HG03575 (cell line): ENCODE measurements around the gene LAMC3.

Experiments used
- ATAC-seq: cut with Tn5 transposase; IDR thresholded peaks from one replicate; pipeline ENCODE4 v1.9.1; 2021; ENCODE audit not compliant: unreplicated experiment, insufficient number of reproducible peaks, low FRiP score; ENCODE audit errors: extremely low read depth

Gene LAMC3

DNA sequence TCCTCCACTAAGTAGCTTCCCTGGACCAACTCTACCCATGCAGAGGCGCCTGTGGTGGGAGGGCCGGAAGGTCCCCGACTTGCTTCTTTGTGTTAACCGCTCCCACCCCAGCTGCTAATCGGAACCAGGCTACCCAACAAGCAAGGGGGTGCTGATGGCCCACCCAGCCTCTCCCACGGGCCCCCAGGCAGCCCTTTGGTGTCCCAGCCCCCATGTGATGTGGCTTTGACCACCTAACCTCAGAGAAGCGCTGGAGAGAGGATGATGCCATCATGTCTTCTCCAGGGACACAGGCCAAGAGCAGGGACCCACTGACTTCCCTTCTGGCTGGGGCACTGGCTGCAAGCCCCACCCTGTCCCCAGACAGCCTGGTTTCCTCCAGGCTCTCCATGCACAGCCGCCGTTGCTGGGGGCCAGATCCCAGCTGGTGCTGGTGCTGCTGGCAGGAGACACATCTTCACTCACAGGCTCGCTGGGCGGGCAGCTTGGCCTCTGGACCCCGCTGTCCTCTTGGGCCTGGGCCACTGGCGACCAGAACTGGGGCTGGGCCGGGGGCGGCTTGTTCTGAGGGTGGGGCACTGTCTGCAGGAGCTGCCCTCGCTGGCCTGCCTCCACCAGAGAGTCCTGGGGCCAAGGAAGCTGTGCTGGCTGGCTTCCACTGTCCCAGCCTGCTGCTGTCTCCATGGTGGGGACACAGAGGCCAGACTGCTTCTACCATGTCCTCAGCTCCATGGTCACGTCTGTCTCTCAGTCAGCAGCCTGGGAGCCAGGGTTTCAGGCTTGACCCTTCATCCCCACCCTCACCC lies 27.8 kb downstream of the LAMC3 start:
- ATAC-seq = no peak

DNA sequence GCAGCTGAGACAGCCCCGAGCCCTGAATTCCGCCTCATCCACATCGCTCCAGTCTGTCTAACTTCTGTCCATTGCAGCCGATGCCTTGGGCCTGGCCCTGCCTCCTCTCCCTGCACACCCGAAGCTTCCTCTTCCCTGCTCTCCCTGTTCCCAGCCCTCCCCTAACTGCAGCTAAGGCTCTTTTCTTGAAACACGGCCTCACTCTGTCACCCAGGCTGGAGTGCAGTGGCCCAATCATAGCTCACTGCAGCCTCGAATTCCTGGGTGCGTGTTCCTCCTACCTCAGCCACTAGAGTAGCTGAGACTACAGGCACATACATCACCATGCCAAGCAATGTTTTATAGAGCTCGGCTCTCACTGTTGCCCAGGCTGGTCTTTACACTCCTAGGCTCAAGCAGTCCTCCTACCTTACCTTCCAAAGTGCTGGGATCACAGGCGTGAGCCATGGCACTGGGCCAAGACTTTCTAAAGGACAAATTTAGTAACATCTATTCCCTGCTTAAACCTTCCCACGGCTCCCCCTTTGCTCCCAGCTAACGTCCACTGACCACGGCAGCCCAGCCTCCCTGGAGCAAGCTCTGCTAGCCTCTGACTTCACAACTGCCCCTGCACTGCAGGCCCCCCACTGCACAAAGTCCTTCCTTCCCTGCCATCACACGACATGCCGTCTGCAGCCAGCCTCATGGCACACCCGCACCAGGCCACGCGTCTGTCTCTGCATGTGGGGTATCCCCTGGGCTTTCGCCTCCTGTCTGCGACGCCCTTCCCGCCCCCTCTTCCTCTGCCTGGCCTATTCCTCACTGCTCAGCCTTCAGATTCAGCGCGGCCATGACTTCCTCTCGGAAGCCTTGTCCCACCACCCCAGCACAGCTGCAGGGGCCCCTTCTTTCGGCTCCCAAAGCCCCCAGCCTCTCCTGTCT lies 28.6 kb downstream of the LAMC3 start:
- ATAC-seq = no peak

DNA sequence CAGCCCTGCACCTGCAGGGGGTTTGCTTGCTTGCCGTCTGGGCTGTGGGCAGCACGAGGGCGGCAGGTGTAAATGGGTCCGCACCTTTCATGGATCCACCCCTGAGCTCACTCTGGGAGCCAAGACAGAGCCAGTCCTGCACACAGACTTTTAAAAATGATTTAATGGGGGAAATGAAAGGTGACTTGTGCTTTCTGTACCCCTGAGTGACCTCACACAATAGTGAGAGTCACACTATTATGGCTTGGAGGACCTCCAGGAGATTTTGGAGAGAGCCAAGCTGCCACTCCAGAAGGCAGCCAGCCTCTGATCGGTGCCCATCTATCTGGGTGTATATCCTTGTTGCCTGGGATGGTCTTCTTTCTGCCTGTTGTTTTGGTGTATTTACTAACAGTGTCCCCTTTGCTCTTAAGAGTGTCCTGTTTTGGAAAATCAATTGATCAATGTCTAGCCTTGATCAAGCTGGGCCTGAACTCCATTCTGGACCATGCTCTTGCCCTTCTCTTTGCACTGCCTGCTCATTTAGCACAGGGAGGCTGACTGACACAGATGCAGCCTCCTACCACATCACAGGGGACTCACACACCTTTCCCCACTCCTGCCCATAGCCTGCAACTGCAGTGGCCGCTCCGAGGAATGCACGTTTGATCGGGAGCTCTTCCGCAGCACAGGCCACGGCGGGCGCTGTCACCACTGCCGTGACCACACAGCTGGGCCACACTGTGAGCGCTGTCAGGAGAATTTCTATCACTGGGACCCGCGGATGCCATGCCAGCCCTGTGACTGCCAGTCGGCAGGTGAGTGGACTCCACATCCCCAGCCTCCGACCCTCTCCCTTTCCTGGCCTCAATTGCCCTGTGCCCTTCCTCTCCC lies 29.5 kb downstream of the LAMC3 start:
- no peak for ATAC-seq

GRCh38 chr9:131039129-131039954 lies 30.4 kb downstream of the LAMC3 start:
- ATAC-seq = no peak

DNA sequence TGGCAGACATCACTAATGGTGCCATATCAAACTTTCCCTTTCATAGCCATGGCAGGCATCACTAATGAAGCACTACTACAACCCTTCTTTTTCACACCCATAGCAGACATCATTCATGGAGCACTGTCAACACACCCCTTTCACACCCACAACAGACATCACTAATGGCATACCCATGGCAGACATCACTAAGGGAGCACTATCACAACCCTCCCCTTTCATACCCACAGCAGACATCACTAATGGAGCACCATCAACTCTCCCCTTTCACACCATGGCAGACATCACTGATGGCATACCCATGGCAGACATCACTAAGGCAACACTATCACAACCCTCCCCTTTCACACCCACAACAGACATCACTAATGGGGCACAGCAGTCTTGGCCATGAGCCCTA lies 33.7 kb downstream of the LAMC3 start:
- no peak for ATAC-seq

DNA sequence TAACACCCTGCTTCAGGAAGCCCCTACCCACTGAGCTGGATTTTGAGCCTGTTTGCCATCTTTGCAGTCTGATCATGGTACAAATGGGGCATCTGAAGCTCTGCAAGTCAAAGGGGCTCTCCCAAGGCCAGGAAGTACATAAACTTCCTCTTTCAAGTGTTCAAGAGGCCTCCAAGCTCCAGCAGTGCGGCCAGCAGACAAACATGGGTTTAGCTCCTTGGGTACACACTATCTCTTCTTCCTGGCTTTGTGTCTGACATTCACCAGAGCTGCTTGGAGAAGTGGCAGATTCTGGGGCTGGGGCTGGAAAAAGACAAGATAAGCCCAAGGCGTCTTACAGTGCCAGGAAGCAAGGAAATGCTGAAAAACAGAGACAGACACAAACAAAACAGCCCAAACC lies 34.1 kb downstream of the LAMC3 start:
- no peak for ATAC-seq

- no peak for ATAC-seq
Observed at GRCh38 chr9:131043646-131044045, 34.7 kb downstream of the LAMC3 start.

DNA sequence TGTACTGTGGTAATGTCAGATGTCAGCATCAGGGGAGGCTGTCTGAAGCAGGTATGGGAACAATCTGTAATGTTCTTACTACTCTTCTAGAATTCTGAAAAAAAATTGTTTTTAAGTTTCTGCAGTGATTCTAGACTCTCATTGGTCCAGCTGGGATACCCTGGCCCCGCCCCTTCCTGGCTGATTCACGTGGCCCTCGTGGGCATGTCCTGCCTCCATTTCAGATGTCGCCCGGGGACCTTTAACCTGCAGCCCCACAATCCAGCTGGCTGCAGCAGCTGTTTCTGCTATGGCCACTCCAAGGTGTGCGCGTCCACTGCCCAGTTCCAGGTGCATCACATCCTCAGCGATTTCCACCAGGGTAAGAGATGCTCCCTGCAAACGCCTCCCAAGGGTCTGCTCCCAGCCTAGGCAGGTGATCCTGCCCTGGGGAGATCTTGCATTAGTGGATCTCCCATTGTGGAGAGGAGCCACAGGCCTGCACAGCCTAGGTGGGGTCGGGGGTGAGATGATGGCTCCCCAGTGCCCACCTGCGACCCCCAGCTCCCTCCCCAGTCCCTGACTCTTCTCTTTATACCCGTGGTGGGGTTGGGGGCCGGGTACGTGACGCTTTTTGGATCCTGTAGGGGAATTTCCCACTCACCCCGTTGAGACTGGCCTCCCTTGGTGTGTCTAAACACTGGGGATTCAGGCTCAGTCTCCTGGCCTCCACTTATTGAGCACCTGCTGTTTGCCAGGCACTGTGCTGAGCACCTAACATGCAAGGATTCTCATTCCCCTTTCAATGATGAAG lies 36.5 kb downstream of the LAMC3 start:
- ATAC-seq = no peak

- no peak for ATAC-seq
Observed at GRCh38 chr9:131046093-131046380, 37.1 kb downstream of the LAMC3 start.

DNA sequence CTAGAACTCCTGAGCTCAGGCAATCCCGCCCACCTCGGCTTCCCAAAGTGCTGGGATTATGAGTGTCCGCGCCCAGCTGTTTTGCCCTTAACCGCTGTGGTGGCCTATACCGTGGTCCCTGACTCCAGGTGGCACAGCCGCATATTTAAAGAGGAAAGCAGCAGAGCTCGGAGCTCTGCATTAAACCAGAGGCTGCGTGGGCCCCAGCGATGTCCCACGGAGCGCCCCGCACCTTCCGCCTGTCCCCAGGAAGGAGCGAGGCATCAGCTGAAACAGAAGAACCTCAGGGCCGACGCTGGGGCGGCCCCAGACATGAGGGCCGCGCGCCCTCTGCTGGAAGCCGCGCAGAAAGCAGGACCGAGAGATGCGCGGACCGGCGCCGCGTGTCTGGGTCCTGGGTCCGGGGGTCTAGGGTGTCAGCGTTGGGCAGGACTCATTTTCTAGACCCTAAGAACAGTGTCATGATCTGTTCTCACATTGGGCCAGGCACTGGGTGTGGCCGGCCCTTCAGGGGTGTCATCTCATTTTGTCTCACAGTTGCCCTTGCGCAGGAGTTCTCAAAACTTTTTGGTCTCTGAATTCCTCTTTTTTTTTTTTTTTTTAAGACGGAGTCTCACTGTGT lies 37.7 kb downstream of the LAMC3 start:
- no peak for ATAC-seq

DNA sequence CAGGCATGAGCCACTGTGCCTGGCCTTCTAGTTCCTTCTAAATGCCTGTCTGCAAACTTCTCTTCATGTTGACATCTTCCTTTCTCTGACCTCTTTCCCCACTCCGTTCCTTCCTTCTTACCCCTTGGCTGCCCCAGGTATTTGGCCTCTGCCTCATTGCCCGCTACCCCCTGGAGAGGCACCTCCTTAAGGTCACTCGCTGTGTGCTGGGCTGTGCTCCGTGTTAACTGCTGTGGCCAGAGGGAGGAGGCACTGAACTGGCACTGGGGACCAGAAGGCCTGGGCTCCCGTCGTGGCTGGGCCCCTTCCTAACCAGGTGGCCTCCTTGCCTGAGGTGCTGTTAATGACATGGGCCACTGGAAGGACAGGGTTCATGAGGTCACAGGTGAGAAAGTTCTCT lies 39.4 kb downstream of the LAMC3 start:
- ATAC-seq = no peak

- ATAC-seq = no peak
Observed at GRCh38 chr9:131048820-131049219, 39.8 kb downstream of the LAMC3 start.

GRCh38 chr9:131049829-131050715 lies 41.1 kb downstream of the LAMC3 start:
- ATAC-seq = no peak

DNA sequence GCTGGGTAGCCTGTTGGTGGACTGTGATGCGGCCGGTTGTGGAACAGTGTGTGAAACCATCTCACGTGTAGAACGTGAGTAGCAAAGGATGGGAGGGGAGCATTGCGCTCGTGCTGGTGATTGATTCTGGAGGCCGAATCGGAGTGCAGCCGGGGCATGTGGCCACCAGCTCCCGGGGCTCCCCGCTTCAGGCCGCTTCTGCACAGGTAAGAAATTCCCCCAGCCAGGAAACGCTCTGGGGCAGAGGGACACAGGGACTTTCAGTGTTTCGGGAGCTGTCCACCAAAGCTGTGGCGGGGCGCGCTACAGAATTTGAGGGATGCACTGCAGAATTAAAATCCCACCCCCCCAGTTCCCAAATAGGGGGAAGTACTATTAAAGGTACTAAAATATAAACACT lies 41.9 kb downstream of the LAMC3 start:
- ATAC-seq = no peak

DNA sequence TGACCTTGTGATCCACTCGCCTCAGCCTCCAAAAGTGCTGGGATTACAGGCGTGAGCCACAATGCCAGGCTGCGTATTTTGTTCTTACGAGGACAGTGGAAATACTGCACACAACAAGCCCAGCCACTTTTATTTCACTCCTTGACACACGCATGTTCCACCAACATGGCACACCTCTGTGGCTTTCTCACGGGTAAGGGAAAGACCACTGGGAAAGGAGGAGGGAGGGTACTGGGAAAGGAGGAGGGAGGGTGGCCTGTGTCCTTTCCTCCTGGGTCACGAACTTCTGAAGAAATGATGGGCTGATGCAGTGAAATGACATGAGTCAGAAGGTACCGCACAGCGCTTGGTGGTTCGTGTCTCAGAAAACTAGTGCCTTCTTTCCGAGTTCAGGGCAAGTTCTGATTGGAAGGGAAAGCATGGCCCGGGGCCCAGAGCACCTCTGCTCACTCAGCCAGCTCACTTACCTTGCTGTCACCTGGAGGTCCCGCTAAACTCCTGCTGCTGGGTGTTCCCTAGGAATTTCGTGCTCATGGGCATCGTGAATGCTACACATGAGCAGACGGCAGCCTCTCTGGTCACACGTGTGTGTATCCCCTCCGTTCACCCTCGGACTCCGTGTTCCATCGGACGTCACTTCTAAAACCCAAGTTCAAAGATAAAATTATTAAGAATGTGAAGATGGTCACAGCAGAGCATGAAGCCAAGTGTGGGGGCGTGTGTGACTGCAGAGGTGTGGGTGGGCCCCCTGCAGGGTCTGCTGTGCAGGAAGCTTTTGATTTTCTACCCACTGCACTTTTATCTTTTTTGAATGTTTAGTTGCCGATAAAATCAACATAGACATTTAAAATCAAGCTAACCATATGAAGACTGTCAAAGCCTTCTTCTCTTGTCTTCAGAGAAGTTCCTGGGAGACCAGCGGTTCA lies 42.9 kb downstream of the LAMC3 start:
- ATAC-seq = no peak

GRCh38 chr9:131053896-131054295 lies 44.9 kb downstream of the LAMC3 start:
- ATAC-seq = no peak
